Activated naive CD4-positive, alpha-beta T cell treated with anti-CD3 and anti-CD28 coated beads, Interleukin-2, amount 50 U/mL, for 72 hours (primary cell): ENCODE measurements around the gene PLPP4. TPM values are rescaled to one million over a fixed set of nuclear protein-coding genes. Genes with fewer than 3 reads are reported as not detected.
A peak's percentile ranks its signal among the peaks of the same experiment; 100 is the strongest.

Experiments
- ATAC-seq, 2 donors: fragments of 150-1000 bp; cut with Tn5 transposase; 2 replicates each; pipeline ENCODE4 v1.10.0; 2021; ENCODE audit warnings: mild to moderate bottlenecking in 2 of 2, moderate library complexity in 2 of 2
- DNase-seq, 2 donors: peaks; one replicate each; pipeline ENCODE4 v3.0.0; 2021 to 2022; ENCODE audit warnings: low spot score in 2 of 2
- H3K27ac Mint-ChIP-seq, 2 donors: one replicate each; pipeline ENCODE4 v1.8.0; 2022; ENCODE audit warnings: mild to moderate bottlenecking in 2 of 2, mixed read lengths in 2 of 2
- H3K36me3 Mint-ChIP-seq, 2 donors: one replicate each; pipeline ENCODE4 v1.8.0; 2022; ENCODE audit warnings: mixed read lengths in 2 of 2
- H3K9me3 Mint-ChIP-seq, 2 donors: one replicate each; pipeline ENCODE4 v1.8.0; 2022; ENCODE audit warnings: mixed read lengths in 2 of 2
- total RNA-seq, 2 donors: library from RNA; stranded (reverse); gene quantifications; one replicate each; pipeline ENCODE4 v1.2.3, GENCODE V29; 2022

PLPP4 gene
- total RNA-seq, 2 donors from 2014 or later = not detected

DNA sequence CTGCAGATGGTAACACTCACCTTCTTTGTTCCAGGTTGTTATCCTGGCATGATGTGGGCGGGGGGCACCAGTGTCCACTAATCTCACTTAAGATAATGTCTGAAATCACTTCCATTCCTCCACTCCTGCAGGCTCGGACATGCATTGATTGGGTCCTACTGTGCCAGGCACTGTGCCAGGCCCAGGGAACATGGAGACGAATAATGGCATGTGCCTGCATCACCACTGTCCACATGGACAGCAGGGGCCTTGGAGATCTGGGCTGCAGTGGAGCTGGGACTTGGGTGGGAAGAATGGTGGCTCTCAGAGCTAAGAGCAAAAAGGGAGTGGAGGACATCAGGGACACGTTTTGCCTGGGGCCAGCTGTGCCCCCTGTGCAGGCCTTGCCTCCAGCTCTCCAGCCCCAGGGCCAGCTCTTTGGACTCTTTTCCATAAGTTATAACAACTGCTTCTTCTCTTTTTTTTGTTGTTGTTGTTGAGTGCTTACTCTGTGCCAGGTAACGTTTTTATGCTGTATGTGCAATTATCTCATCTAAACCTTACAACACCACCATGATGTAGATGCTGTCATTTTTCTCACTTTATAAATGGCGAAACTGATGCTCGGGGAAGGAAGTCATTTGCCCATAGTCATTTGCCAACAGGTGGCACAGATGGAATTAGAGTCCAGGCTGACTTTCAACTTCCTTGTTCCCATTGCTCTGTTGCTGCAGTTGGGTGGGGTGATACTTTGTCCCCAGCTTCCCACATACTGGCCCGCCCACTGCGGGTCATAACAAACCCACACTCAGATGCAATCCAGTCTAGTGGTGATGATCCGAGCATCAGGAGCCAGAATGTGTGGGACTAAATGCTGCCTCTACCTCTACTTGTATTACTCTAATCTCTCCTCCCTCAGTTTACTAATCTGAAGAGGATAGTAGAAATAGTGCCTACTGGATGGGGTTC lies 19.1 kb downstream of the PLPP4 start:
- peaks cover 0 to 7% of the 10 kb centered on the region in 2 donors for H3K36me3 Mint-ChIP-seq
- no peak overlapping the region for H3K27ac Mint-ChIP-seq
- ATAC-seq = no peak
- H3K9me3 Mint-ChIP-seq = peaks cover 10 to 19% of the 10 kb centered on the region in 2 donors
- no peak for DNase-seq

DNA sequence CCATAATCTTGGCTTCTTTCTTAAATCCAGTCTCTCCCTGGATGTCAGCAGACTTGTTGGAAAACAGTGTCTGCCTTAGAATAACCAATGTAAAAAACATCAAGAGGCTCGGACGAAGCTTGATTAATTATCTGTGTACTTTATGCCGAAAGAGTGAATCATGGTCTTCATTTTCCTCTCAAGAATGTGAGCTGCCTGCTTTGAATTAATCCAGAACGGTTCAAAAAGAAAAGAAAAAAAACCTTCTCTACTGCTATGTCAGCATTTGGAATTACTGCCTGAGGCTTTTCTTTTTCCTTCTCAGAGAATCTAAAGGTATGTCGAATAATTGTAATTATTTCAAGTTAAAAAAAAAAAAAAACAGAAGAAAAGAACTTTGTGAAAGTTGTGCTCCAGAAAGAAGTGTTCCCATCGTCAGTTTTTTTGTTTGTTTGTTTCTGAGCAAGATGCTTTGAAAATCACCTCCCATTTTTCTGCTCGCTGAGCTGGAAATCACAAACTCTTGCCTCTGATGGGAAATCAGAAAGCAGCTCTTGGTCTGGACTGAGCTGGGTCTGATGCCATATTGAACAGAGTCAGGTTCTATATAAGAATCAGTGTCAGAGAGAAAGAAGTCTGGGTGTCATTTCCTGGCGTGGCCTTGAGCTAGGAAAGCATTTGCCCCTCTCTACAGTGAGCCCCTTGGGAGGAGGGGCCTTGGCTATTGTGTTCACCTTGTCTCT lies 20.2 kb downstream of the PLPP4 start:
- DNase-seq (no peak), ATAC-seq (no peak)
- peaks cover 0 to 7% of the 10 kb centered on the region in 2 donors for H3K36me3 Mint-ChIP-seq
- H3K9me3 Mint-ChIP-seq = peaks cover 10 to 24% of the 10 kb centered on the region in 2 donors
- peak overlapping the region in 1 of 2 donors; percentile 26 for H3K27ac Mint-ChIP-seq

DNA sequence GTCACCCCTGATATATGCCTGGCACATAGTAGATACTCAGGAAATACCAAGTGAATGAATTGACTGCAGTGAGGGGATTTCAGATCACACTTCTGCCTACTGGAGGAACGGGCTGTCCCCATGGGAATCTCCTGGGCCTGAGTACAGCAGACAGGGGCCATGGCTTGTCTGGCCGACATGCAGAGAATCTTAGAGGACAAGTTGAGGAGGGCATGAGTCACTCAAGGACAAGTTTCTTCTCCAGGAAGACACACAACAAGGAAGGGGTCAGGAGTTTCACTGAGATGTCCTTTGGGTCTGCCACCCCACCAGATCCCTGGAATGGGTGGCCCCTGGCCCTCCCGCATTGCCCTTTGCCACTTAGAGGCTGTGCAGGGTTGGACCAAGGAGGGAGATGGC lies 20.7 kb downstream of the PLPP4 start:
- DNase-seq = no peak
- no peak for ATAC-seq
- peaks cover 4 to 21% of the 10 kb centered on the region in 2 donors for H3K9me3 Mint-ChIP-seq
- H3K36me3 Mint-ChIP-seq = peaks cover 0 to 1% of the 10 kb centered on the region in 2 donors
- peak overlapping the region in 1 of 2 donors; percentile 26 for H3K27ac Mint-ChIP-seq

DNA sequence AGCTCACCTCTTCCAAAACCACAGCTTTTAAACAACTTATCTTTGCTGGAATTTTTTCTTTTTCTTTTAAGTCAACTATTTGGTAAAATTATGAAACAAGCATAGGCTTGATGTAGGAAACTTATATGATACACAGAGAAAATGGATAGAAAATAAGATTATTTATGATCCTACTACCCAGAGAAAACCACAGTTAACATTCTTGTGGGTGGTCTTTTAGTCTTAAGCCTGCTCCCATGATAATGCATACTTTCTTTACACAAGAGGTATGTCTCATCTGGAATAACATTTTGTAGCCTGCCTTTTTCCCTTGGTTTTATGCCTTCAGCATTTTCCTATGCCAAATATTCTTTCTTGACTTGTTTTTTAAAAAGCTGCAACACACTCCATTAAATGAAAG lies 21.4 kb downstream of the PLPP4 start:
- DNase-seq (no peak), ATAC-seq (no peak)
- H3K9me3 Mint-ChIP-seq = peaks cover 0 to 18% of the 10 kb centered on the region in 2 donors
- no peak overlapping the region for H3K27ac Mint-ChIP-seq
- H3K36me3 Mint-ChIP-seq = no peaks in the 10 kb centered on the region

DNA sequence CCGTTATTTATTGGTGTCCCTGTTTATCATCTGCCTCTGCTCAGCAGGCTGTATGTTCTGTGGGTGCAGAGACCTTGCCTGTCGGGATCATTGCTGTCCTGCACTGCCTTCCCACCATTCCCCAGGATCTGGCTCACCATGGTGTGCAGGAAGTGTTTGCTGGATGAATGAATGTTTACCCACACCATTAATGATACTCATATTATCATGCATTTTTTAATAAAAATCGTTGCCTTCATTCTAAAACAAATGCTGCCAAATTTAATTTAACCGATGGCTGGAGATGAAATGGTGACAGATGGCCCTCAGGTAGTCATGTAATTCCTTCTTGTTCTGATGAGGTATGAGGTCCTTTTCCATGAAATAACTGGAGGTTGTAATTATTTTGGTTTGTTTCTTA lies 22.5 kb downstream of the PLPP4 start:
- H3K36me3 Mint-ChIP-seq = no peaks in the 10 kb centered on the region
- H3K27ac Mint-ChIP-seq = no peak overlapping the region
- peaks cover 0 to 12% of the 10 kb centered on the region in 2 donors for H3K9me3 Mint-ChIP-seq
- ATAC-seq = no peak
- no peak for DNase-seq

DNA sequence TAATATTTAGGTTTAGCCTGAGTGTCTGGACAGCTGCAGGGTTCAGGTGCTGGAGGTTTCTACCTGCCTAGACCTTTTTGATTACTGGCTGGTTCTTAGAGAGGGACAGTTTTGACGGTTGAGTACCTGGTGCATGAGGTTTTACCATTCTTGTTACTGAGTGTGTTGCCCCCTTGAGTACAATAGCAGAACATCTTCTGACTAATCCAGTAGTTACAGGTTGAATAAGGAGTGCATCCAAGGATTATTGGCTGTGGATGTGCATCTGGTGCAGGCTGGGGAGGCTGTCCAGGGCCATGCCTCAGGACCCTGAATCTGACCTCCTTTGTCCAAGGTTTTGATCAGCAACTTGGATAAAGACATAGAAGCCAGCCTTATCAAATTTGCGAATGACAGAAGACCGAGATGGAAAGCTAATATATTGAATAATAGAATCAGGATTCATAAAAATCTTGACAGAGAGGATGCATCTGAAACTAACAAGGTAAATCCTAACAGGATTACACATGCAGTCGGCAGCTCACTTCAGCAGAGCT lies 23.1 kb downstream of the PLPP4 start:
- DNase-seq = no peak
- Mint-ChIP-seq H3K27ac (no peak overlapping the region), H3K9me3 (peaks cover 0 to 12% of the 10 kb centered on the region in 2 donors), H3K36me3 (no peaks in the 10 kb centered on the region)
- no peak for ATAC-seq

DNA sequence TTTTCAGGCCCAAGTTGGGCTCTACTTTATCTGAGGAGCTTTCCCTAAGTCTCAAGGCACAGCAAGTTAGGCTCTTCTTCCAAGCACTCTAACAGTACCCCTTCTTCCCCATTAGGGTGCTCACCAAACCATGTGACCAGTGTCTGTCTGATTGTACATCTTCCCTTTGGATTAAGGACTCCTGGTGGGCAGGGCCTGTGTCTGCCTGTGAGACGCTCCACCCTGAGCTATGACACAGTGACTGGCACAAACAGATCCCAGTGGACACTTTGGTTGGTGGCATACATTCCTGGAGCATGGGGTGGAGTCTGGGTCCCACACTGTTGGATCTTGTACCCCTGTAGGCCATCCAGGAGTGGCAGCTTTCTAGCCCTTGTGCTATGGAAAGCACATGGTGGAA lies 23.8 kb downstream of the PLPP4 start:
- Mint-ChIP-seq H3K9me3 (peaks cover 0 to 12% of the 10 kb centered on the region in 2 donors), H3K27ac (no peak overlapping the region), H3K36me3 (no peaks in the 10 kb centered on the region)
- no peak for DNase-seq
- ATAC-seq = no peak

DNA sequence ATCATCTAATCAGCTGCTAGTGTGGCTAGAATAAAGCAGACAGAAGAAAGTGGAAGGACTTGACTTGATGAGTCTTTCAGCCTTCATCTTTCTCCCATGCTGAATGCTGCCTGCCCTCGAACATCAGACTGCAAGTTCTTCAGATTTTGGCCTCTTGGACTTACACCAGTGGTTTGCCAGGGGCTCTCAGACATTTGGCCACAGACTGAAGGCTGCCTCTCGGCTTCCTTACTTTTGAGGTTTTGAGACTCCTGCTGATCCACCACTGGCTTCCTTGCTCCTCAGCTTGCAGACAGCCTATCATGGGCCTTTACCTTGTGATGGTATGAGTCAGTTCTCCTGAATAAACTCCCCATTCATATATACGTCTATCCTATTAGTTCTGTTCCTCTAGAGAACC lies 26.0 kb downstream of the PLPP4 start:
- H3K9me3 Mint-ChIP-seq = peaks cover 3 to 14% of the 10 kb centered on the region in 2 donors
- no peaks in the 10 kb centered on the region for H3K36me3 Mint-ChIP-seq
- no peak for ATAC-seq
- H3K27ac Mint-ChIP-seq = no peak overlapping the region
- no peak for DNase-seq

DNA sequence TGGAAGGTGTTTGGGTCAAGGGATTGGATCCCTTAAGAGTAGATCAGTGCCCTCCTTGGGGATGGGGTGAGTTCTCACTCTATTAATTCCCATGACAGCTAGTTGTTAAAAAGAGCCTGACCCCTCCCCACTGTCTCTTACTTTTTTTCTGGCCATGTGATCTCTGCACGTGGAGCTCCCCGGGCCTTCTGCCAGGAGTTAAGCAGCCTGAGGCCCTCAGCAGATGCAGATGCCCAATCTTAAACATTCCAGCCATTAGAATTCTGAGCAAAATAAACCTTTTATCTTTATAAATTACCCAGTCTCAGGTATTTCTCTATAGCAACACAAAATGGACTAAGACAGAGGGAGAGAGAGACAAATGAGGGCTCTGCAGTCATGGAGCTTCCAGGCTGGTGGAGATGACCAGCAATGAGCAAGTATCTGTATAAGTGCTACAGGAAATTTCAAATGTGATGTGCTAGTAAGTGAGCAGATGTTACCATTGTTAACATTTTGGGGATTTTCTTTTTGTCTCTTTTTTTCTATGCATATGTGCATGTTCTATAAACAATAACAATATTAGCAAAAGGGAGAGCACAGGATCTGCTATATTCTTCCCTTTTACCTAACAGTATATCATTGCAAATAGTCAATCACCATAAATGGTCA lies 26.7 kb downstream of the PLPP4 start:
- peaks cover 4 to 14% of the 10 kb centered on the region in 2 donors for H3K9me3 Mint-ChIP-seq
- ATAC-seq (no peak), DNase-seq (no peak)
- H3K27ac Mint-ChIP-seq = no peak overlapping the region
- H3K36me3 Mint-ChIP-seq = no peaks in the 10 kb centered on the region

DNA sequence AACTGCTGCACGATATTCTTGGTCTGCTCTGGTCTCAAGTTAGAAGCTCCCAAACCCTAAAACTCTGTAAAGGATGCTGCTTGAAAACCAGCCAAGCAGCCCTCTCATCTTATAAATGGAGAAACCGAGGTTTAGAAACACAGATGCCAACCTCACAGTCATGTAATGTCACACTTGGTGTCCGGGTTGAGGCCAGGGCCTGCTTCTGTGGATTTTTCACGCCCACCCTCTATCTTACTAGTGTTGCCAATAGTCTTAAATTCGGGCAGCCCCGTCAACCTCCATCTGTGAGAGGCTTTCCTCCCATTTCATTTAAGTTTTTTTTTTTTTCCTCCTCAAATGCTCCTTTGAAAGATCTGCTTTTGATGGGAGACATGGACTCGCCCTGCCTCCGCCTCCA lies 28.9 kb downstream of the PLPP4 start:
- DNase-seq = no peak
- Mint-ChIP-seq H3K27ac (no peak overlapping the region), H3K36me3 (no peaks in the 10 kb centered on the region), H3K9me3 (peaks cover 8 to 10% of the 10 kb centered on the region in 2 donors)
- ATAC-seq = no peak

DNA sequence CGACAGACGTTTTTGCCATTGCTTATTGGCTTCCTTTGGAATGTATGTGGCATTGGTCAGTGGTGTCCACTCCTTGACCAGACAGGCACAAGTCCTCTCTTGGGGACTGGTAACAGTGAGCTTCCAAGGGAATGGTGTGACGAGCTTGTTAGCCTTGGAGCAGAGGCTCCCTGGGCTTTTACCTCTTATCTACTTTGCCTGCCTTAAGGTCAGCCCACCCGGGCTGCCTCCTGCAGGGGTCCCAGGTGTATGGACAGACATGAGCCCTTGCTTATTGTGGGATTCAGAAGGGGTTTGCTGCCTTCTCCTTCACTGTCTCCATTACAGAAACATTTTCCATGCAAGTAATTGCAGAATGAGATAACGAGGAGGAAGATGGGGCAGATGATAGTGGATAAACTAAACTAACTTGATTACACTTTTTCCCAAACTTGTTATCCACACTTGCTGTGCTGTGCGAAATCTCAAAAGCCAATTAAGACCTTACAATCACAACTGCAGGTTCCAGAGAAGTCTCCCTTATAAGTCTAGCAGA lies 29.7 kb downstream of the PLPP4 start:
- H3K9me3 Mint-ChIP-seq = peaks cover 8 to 10% of the 10 kb centered on the region in 2 donors
- H3K36me3 Mint-ChIP-seq = no peaks in the 10 kb centered on the region
- no peak overlapping the region for H3K27ac Mint-ChIP-seq
- no peak for DNase-seq
- no peak for ATAC-seq

DNA sequence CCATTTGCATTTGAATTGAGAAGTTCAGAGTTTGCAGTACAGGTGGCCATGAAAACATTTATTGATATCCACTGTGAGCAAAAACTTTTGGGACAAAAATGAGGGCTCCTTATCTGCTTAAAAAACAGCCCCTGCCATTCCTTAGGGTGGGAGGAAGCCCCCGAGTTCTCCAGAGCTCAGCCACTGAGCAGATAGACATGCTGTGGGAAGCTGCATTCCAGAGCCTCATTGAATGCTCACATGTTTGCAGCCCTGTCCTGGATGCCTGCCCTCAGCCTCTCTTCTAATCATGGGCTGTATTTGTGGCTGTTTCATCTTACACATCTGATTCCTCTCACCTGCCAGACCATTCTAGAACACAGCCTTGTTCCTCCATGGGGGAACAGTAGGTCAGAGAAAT lies 33.3 kb downstream of the PLPP4 start:
- no peaks in the 10 kb centered on the region for H3K36me3 Mint-ChIP-seq
- DNase-seq (no peak), ATAC-seq (no peak)
- H3K9me3 Mint-ChIP-seq = peaks cover 5 to 8% of the 10 kb centered on the region in 2 donors
- no peak overlapping the region for H3K27ac Mint-ChIP-seq

DNA sequence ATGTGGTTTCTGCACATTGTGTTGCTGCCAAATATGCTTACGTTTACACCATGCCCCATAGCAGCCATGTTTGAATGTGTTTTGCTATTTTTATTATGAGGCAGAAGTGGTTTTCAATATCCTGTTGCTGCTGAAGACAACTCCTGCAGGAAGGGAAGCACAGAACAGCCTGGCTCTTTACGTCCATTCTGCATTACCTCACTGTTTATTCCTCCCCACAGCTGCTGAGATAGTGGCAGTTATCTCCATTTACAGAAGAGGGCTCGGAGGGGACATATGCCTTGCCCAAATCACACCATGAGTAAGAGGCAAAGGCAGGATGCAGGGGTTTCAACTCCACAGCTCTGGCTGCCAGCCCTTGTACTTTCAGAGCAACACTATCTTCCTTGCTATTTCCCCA lies 35.3 kb downstream of the PLPP4 start:
- H3K36me3 Mint-ChIP-seq = no peaks in the 10 kb centered on the region
- peaks cover 5 to 6% of the 10 kb centered on the region in 2 donors for H3K9me3 Mint-ChIP-seq
- ATAC-seq (no peak), DNase-seq (no peak)
- H3K27ac Mint-ChIP-seq = no peak overlapping the region

DNA sequence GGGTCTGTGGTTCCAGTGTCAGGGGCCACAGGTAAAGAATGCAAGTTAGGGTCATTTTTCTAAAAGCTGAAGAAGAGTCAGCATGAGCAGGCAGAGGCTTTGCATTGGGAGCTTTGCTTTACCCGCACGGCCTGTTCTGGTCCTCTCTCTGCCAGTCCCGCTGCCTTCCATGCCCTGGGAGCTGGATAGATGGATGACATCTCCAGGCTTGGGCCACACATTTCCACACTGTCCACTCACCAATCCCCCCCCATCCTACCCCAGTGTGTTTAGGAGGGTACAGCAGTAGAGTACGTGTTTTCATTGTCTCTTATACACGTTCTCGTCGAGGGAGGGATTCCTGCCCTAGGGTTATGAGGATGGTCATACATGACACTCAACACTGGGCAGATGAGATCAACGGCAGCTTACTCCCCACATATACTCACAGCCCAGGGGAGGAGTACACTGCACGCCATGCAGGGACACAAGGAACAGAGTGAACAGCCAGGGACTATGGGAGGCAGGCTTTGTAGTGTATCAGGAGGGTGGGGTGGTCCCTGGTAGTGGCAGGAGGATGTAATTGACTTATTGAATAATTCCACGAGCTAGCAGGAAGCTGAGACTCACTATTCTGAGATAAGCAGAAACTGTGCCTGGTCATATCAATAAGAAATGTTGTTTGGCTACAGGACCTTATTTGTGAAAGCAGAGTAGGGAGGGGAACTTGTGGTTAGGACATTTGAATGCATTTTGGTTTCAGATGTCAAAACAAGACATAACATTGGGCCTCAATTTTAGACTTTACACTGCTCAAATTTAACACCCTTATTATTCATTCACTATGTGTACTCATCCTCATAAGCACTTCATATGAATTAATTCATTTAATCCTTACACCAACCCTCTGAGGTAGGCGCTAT lies 36.6 kb downstream of the PLPP4 start:
- H3K36me3 Mint-ChIP-seq = no peaks in the 10 kb centered on the region
- DNase-seq (no peak), ATAC-seq (no peak)
- H3K27ac Mint-ChIP-seq = no peak overlapping the region
- H3K9me3 Mint-ChIP-seq = peaks cover 5 to 6% of the 10 kb centered on the region in 2 donors

DNA sequence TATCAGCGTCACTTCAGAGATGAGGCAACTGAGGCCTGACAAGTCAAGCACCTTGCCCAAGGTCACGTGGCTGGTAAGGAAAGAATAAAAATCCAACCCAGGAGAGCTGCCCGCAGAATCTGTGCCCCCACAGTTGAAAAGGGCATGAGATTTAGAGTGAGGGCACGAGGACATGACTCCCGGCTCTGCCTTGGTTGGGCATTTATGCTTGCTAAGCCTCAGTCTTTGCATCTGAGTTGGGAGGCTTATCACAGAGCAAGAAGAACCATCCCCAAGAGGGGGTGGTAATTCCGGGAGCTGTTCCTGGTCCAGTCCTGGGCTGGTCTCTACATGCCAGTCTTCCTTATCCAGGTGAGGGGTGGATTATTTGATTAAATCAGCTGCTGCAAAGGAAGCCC lies 37.3 kb downstream of the PLPP4 start:
- Mint-ChIP-seq H3K9me3 (peaks cover 0 to 6% of the 10 kb centered on the region in 2 donors), H3K27ac (no peak overlapping the region), H3K36me3 (no peaks in the 10 kb centered on the region)
- ATAC-seq (no peak), DNase-seq (no peak)
